Muscle layer of colon (tissue), 2 donors: ENCODE results near the gene TCP11L2.
A peak's percentile ranks its signal among the peaks of the same experiment; 100 is the strongest.

Experiments used
- H3K27ac ChIP-seq: one replicate; pipeline ENCODE4 v1.7.0; 2013; ENCODE audit warnings: low read depth, mild to moderate bottlenecking, low read length, moderate library complexity
- H3K27me3 ChIP-seq, 2 donors: one replicate each; pipeline ENCODE4 v1.7.0; 2013; ENCODE audit warnings: low read length in 2 of 2, mild to moderate bottlenecking in 2 of 2; ENCODE audit not compliant: insufficient read depth in 2 of 2, control insufficient read depth in 1 of 2
- H3K36me3 ChIP-seq: one replicate; pipeline ENCODE4 v1.7.0; 2013; ENCODE audit warnings: mild to moderate bottlenecking, low read length; ENCODE audit not compliant: insufficient read depth
- H3K4me1 ChIP-seq: one replicate; pipeline ENCODE4 v1.7.0; 2013; ENCODE audit warnings: mild to moderate bottlenecking, low read length; ENCODE audit not compliant: insufficient read depth
- H3K4me3 ChIP-seq, 2 donors: one replicate each; pipeline ENCODE4 v1.7.0; 2013; ENCODE audit warnings: low read length in 2 of 2, low read depth in 1 of 2, mild to moderate bottlenecking in 1 of 2, moderate library complexity in 1 of 2
- H3K9ac ChIP-seq: one replicate; pipeline ENCODE4 v1.7.0; 2013; ENCODE audit warnings: low read length
- H3K9me3 ChIP-seq: one replicate; pipeline ENCODE4 v1.7.0; 2013; ENCODE audit warnings: mild to moderate bottlenecking, low read length
- donor health status: abdominal sarcoma.
- donor health status: Adenocarcinoma of cecum.

Gene TCP11L2

DNA sequence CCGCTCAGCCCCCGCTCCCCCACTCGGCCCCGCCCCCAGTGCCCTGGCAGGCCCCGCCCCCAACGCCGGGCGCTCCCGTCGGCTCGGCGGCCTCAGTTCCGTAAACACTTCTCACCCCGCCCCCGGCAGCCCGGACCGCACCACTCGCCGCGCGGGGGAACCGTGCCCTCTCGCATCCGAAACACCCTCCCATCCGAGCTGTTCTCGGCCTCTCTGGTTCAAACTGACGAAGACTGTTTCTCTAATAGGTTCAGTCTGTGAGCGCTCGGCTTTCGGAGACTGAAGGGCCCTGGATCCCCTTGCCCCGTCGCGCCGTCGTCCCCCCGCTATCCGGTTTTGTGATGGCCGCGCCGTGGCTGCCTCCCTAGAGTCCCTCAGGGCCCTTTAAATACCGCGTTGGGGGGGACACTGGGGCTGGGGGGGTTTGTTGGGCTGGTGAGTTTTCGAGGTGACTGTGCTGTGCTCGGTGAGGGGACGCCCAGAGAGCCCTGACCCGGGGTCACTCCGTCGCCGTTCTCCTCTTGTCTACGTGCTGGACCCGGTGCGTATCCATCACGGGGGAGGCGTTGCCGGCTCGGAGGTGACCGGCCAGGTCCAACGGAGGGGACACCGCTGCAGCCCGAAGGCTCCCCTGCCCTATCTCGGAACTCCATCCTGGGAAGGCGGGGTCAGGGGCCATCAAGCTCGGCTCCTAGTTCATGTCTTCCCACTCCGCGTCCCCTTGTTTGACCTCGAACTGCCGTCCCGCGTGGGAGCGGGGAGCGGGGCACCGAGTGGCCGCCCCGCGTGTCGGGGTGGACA, at the start of gene TCP11L2:
TSS of gene TCP11L2 (plus strand) at position 333 of the 801 bp plus-strand sequence. CDS start 8,343 bp downstream, outside the sequence.
- H3K9me3 ChIP-seq = no peaks in the 10 kb centered on the region
- H3K27ac ChIP-seq = peak within 1 kb of the TSS; percentile 91
- H3K9ac ChIP-seq = peak within 1 kb of the TSS; percentile 74
- H3K27me3 ChIP-seq = no peaks in the 10 kb centered on the region
- H3K4me3 ChIP-seq = peak within 1 kb of the TSS; percentile 87 to 95
- no peaks in the 10 kb centered on the region for H3K36me3 ChIP-seq
- H3K4me1 ChIP-seq = peaks cover 50% of the 10 kb centered on the region

DNA sequence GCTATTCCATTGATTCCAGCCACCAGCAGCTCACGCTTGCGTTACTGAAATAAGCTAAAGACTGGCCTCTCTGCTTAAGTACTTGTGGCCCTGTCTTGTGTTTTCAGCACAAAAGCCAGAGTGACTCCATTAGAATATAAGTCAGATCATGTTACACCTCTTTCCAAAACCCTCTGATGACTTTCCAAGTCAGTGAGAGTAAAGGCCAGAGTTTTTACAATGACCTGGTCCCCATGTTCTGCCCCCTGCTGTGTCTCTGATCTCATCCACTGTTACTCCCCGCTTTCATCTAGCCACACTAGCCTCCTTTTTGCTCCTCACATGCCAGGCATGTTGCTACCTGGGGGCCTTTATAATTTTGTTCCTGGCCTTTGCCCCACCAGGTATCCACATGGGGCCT, 47.8 kb upstream of the TCP11L2 start:
- Histone ChIP-seq H3K9ac (no peak overlapping the region), H3K27ac (no peak overlapping the region), H3K4me1 (no peaks in the 10 kb centered on the region)

DNA sequence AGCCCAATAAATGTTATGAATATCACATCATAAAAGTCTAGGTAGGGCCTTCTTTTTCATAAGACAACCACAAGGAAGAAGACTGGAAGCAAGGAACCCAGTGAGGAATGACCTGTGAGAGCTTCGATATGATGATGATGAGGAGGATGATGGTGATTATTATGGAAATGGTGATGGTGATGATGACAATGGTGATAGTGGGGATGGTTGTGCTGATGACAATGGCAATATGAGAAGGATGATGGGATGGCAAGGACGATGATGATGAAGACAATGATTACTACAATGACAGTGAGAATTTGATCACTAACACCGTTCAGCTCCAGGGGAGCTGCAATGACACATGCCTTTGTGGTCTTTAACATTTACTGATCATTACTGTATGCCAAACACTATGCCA, 47.0 kb upstream of the TCP11L2 start:
- Histone ChIP-seq H3K27me3 (no peaks in the 10 kb centered on the region), H3K4me3 (no peak overlapping the region), H3K36me3 (no peaks in the 10 kb centered on the region), H3K27ac (no peak overlapping the region), H3K9me3 (no peaks in the 10 kb centered on the region), H3K4me1 (no peaks in the 10 kb centered on the region), H3K9ac (no peak overlapping the region)

More for the DNA sequence above, 47.8 kb upstream of the TCP11L2 start:
- Histone ChIP-seq H3K27me3 (no peaks in the 10 kb centered on the region), H3K9me3 (no peaks in the 10 kb centered on the region), H3K4me3 (no peak overlapping the region), H3K36me3 (no peaks in the 10 kb centered on the region)

DNA sequence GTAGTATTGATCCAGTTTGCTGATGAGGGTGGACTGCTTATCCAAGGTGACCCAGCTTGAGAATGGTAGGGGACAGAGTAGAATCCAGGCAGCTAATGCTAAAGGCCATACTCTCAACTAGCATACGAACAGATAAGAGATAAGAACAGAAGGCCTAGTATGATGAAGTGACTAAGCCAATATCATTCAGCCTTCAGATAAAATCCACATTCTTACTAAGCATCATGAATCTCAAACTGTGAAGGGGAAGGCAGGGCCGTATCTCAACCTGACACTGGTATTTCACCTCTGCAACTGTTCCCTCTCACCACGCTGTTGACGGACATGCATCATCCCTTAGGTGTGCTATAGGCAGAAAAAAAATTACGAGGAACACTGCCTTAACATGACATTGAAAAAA, 46.6 kb upstream of the TCP11L2 start:
- no peak overlapping the region for H3K9ac ChIP-seq
- no peaks in the 10 kb centered on the region for H3K4me1 ChIP-seq
- H3K4me3 ChIP-seq = no peak overlapping the region
- H3K27ac ChIP-seq = no peak overlapping the region
- no peaks in the 10 kb centered on the region for H3K9me3 ChIP-seq
- no peaks in the 10 kb centered on the region for H3K36me3 ChIP-seq
- H3K27me3 ChIP-seq = no peaks in the 10 kb centered on the region

DNA sequence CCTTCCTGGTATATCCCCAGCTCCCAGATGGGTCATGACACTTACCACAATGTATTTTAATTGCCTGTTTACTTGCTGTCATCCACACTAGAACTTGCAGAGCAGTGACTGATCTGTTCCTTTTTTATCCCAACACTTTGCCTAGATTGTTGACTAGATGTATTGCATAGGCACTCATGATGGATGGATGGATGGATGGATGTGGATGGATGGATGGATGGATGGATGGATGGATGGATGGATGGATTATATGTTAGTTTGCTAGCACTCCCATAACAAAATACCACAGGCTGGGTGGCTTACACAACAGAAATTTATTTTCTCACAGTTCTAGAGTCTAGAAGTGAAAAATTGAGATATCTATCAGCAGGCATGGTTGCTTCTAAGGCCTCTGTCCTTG, 46.0 kb upstream of the TCP11L2 start:
- Histone ChIP-seq H3K9ac (no peak overlapping the region), H3K27me3 (no peaks in the 10 kb centered on the region)

DNA sequence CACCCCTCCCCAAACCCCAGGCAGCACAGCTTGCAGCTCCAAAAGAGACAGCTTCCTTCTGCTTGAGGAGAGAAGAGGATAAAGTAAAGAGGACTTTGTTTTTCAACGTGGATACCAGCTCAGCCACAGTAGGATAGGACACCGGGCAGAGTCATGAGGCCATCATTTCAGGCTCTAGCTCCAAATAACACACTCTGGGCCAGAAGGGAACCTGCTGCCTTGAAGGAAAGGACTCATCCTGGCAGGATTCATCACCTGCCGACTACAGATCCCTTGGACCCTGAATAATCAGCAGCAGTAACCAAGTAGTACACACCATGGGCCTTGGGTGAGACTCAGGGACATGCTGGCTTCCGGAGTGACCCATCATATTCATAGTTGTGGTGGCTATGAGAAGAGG, 44.3 kb upstream of the TCP11L2 start:
- Histone ChIP-seq H3K9ac (no peak overlapping the region), H3K4me1 (no peaks in the 10 kb centered on the region), H3K9me3 (no peaks in the 10 kb centered on the region), H3K27ac (no peak overlapping the region), H3K27me3 (no peaks in the 10 kb centered on the region), H3K36me3 (no peaks in the 10 kb centered on the region), H3K4me3 (no peak overlapping the region)

More for the DNA sequence above, 46.0 kb upstream of the TCP11L2 start:
- Histone ChIP-seq H3K9me3 (no peaks in the 10 kb centered on the region), H3K4me1 (no peaks in the 10 kb centered on the region), H3K27ac (no peak overlapping the region), H3K4me3 (no peak overlapping the region), H3K36me3 (no peaks in the 10 kb centered on the region)

DNA sequence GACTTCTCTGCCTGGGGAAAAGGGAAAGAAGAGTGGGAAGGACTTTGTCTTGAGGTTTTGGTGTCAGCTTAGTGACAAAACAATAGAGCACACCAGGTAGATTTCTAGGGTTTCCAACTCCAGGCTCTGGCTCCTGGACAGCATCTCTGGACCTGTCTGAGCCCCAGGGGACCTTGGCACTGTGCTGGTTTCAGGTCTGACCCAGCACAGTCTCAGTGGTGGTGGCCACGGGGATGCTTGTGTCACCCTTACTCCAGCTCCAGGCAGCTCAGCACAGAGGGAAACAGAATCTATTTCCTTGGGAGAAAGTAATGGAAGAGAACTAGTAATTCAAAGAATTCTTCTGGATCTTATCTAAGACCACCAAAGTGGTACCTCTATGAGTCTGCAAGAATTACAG, 43.6 kb upstream of the TCP11L2 start:
- H3K36me3 ChIP-seq = no peaks in the 10 kb centered on the region
- H3K4me3 ChIP-seq = no peak overlapping the region
- H3K4me1 ChIP-seq = no peaks in the 10 kb centered on the region
- no peaks in the 10 kb centered on the region for H3K9me3 ChIP-seq
- no peak overlapping the region for H3K9ac ChIP-seq
- H3K27ac ChIP-seq = no peak overlapping the region
- no peaks in the 10 kb centered on the region for H3K27me3 ChIP-seq

DNA sequence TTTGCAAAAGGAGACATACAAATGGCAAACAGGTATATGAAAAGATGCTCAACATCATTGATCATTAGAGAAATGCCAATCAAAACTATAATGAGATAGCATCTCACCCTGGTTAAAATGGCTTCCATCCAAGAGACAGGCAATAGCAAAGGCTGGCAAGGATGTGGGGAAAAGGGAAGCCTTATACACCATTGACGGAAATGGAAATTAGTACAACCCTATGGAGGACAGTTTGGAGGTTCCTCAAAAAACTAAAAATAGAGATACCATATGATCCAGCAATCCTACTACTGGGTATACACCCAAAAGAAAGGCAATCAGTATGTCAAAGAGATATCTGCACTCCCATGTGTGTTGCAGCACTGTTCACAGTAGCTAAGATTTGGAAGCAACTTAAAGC, 37.4 kb upstream of the TCP11L2 start:
- Histone ChIP-seq H3K4me3 (no peak overlapping the region), H3K9ac (no peak overlapping the region), H3K27ac (no peak overlapping the region), H3K9me3 (no peaks in the 10 kb centered on the region), H3K4me1 (no peaks in the 10 kb centered on the region), H3K27me3 (no peaks in the 10 kb centered on the region), H3K36me3 (no peaks in the 10 kb centered on the region)

DNA sequence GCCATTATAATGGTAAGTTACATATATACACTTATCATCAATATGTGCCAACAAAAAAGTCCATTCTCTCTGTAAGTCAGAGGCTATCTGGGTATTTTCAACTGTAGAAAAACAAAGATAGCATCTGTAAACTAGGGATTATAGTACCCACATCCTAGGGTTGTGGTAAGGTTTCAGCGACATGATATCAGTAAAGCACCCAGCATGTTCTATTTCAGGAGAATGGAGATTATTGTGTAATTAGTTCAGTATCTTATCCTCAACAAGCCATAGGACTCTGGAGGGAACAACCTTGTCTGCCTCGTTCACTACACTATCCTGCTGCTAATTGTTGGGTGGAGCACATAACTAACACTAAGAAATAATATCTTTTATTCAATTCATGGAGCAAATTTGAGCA, 35.0 kb upstream of the TCP11L2 start:
- Histone ChIP-seq H3K9ac (no peak overlapping the region), H3K4me1 (no peaks in the 10 kb centered on the region), H3K36me3 (no peaks in the 10 kb centered on the region), H3K9me3 (no peaks in the 10 kb centered on the region), H3K27me3 (no peaks in the 10 kb centered on the region), H3K27ac (no peak overlapping the region), H3K4me3 (no peak overlapping the region)

DNA sequence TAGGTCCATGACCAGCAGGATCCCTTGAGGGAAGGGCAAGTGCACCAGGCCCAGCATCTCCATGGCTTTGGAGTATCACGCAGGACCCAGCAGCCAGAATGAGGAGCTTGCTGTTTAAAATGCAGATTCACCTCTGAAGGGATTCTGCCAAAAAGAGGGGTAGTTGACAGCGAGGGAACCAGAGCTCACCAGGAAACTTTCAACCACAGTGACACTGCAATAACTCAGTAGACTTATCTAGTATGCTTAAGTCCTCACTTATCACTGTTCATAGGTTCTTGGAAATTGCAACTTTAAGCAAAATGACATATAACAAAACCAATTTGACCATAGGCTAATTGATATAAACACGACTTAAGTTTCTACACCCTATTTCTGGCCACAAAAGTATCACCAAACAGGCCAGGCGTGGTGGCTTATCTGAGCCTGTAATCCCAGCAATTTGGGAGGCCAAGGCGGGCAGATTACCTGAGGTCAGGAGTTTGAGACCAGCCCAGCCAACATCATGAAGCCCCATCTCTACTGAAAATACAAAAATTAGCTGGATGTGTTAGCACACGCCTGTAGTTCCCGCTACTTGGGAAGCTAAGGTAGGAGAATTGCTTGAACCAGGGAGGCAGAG, 33.3 kb upstream of the TCP11L2 start:
- Histone ChIP-seq H3K9me3 (no peaks in the 10 kb centered on the region), H3K9ac (no peak overlapping the region), H3K27me3 (no peaks in the 10 kb centered on the region), H3K27ac (no peak overlapping the region), H3K4me1 (no peaks in the 10 kb centered on the region), H3K4me3 (no peak overlapping the region), H3K36me3 (no peaks in the 10 kb centered on the region)

DNA sequence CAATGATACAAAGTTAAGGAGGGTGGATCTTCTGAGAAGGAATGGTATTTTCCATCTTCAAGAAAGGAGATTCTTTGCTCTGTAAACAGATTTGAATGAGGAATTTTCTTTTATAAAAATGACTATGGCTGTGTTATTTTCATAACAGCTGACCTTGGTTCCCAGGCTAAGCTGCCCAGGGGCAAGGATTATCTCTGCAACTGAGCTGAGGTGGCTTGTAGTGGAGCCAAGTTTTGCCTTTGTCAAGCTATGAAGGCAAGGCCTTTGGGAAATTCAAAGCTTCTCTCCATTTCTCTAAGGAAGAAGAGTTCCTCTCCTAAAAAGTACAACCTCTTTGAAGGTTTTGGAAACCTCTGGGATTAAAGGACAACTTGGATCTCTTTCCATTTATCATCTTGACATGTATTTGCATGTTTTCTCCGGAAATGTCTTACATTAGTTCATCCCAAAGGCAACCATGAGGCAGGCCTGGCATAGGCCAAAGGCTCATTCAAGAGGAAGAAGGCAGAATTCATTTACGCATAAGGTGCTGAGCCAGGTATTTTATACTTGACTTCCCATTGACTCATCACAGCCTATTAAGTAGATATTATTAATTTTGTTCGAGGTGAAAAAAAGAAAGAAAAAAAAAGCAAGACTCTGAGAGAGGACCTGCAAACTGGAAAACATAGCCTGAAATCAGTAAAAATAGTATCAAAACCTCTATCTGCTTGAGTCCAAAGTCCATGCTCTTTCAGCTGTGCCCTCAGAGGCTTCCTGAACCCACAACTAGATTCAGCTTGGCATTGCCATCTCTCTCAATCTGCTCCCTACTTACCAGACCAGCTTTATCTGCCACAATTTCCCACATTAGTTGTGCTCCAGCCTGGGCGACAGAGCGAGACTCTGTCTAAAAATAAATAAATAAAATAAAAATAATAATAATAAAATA, 30.7 kb upstream of the TCP11L2 start:
- H3K9ac ChIP-seq = no peak overlapping the region
- no peak overlapping the region for H3K4me3 ChIP-seq
- H3K4me1 ChIP-seq = no peaks in the 10 kb centered on the region
- no peaks in the 10 kb centered on the region for H3K36me3 ChIP-seq
- no peaks in the 10 kb centered on the region for H3K9me3 ChIP-seq
- H3K27me3 ChIP-seq = no peaks in the 10 kb centered on the region
- no peak overlapping the region for H3K27ac ChIP-seq
